ENCODE results near the gene RRP9. TPM values are rescaled to one million over a fixed set of nuclear protein-coding genes. Genes with fewer than 3 reads are reported as not detected.

RRP9 gene
- total and polyA plus RNA-seq, 2 donors (not counting 3 experiments of a cell fraction or from before 2014, with no cell fraction given) = 26.0 to 30.1 TPM

DNA sequence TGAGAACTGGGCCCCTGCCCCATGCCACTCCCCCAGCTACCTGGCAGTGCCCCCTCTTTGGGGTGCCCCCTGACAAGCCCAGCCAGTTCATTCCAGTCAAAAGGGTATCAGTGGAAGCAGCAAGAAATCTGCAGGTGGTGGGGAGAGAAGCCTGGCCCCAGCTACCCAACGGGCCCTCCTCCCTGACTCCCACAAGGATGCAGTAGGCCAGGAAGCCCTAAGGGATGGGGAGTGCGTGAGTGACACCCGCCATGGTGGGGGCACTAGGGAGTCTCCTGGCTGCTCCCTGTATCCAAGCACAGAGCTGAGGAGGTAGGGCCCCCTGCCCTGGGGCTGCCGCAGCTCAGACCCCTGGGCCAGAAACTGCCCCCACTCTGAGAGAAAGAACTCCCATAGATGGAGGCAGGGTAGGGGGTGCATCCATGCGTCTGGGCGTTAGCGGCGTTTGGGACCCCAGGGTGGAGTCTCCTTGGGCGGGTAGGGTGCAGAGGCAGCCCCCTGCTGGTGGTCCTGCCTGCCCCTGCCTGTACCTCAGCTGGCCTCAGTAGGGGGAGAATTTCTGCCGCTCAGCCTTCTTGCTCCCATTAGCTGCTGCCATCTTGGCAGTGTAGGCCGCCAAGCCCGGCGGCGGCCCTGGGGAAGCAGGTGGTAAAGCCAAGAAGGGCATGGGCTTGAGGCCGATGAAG, 16.0 kb upstream of the RRP9 start:
- no peak overlapping the region for H3K4me3 ChIP-seq (replicated peaks in 1 of 3; ENCODE audit: insufficient read depth in 1 of 3, low read depth in 1 of 3, low read length in 3 of 3)
- H3K79me2 ChIP-seq (ENCODE audit: control insufficient read depth, insufficient read depth, low read length) = no peaks in the 10 kb centered on the region
- FAIRE-seq = no peak
- H3K27me3 ChIP-seq (ENCODE audit: control insufficient read depth in 2 of 2, insufficient read depth in 2 of 2, low read length in 2 of 2) = peaks cover 7 to 13% of the 10 kb centered on the region in 2 experiments
- H3K27ac ChIP-seq (ENCODE audit: insufficient read depth, low read depth, low read length) = no peak overlapping the region
- H4K20me1 ChIP-seq (replicated peaks; ENCODE audit: control insufficient read depth, extremely low read depth, insufficient read depth, low read length) = no peaks in the 10 kb centered on the region
- TF ChIP-seq, protein P1, sequence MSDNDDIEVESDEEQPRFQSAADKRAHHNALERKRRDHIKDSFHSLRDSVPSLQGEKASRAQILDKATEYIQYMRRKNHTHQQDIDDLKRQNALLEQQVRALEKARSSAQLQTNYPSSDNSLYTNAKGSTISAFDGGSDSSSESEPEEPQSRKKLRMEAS (IDR thresholded peaks at IDR 0.05; ENCODE audit: insufficient read depth, insufficient read length) = no peak
- no peak for TF ChIP-seq POLR2AphosphoS5 (IDR thresholded peaks at IDR 0.05; ENCODE audit: insufficient read depth, low read depth, low read length)
- TF ChIP-seq FOS (IDR thresholded peaks at IDR 0.05; ENCODE audit: borderline replicate concordance, insufficient read depth, low read length) = no peak
- TF ChIP-seq CTCF (IDR thresholded peaks at IDR 0.05; ENCODE audit: extremely low read depth in 1 of 2, insufficient read depth in 1 of 2, low read depth in 1 of 2, low read length in 2 of 2) = no peak
- no peak for TF ChIP-seq MYC (IDR thresholded peaks at IDR 0.05; ENCODE audit: low read depth, low read length)
- TF ChIP-seq GATA2 (IDR thresholded peaks at IDR 0.05; ENCODE audit: insufficient read depth, insufficient read length, low read depth, low read length) = no peak
- no peak for TF ChIP-seq POLR2A (IDR thresholded peaks at IDR 0.05; ENCODE audit: low read depth, low read length)
- TF ChIP-seq EZH2 (IDR thresholded peaks at IDR 0.05; ENCODE audit: borderline replicate concordance, low read depth, low read length, severe bottlenecking) = no peak
- no peak for TF ChIP-seq JUN (IDR thresholded peaks at IDR 0.05; ENCODE audit: borderline replicate concordance, insufficient read depth, insufficient read length, low read depth)
- dilution Hi-C loops (cut with MboI; ENCODE audit: extremely low pct_ligation_motif_present, low sequenced_read_pairs) = no loop called here
- no peaks in the 10 kb centered on the region for H3K4me1 ChIP-seq (ENCODE audit: control insufficient read depth, extremely low read depth, insufficient read depth, low read length)
- no peaks in the 10 kb centered on the region for H3K9me3 ChIP-seq (replicated peaks; ENCODE audit: control insufficient read depth, insufficient read depth, low read length)
- H2AFZ ChIP-seq (ENCODE audit: low read depth, low read length) = no peak overlapping the region
- H3K9ac ChIP-seq (replicated peaks; ENCODE audit: extremely low read depth, insufficient read depth, low read length) = no peak overlapping the region
- CTCF ChIA-PET = interaction anchor here (0.6 to 2.1 kb wide), 5 partner anchors 10 to 17 kb away, joined by 3 to 14 read pairs (median 8); partner anchors contain the start of genes ABHD14A, ABHD14B, PARP3 and PCBP4
- POLR2A ChIA-PET = no interaction called here
- no peak for DNase-seq (ENCODE audit: low read depth, low spot score)
- no TSS peak for BruUV-seq (replicated peaks)
- intact Hi-C loops (cut with micrococcal nuclease) = no loop called here
- H3K36me3 ChIP-seq (ENCODE audit: control insufficient read depth in 2 of 2, extremely low read depth in 1 of 2, insufficient read depth in 2 of 2, low read length in 2 of 2) = peaks cover 0 to 2% of the 10 kb centered on the region in 2 experiments
- no peak overlapping the region for H3K4me2 ChIP-seq (ENCODE audit: insufficient read depth, low read length)
- H3K9me1 ChIP-seq (replicated peaks; ENCODE audit: control insufficient read depth, extremely low read depth, insufficient read depth, low read length) = no peaks in the 10 kb centered on the region

Data from endothelial cell of umbilical vein (primary cell).